ENCODE data around the gene GALNT14.

The GALNT14 gene

DNA sequence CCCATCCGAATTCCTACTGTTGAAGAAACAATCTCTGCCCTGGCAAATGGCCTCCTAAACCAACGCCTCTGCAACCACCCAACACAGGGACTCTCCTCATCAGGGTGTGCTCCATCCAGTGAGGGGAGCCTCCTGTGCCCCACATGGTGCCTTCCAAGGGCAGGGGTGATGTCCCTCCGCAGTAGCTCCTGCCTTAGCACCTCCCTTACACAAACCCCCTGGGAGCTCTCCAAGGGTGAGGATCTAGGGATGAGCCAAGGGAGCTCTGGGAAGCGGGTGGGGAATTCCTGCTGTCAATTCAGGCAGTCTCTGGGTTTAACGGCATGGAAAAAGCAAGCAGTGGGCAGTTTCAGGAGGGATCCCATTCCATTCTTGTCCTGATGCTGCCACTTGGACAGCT lies 3.8 kb downstream of the GALNT14 start:
- DNase-seq = no peak

DNA sequence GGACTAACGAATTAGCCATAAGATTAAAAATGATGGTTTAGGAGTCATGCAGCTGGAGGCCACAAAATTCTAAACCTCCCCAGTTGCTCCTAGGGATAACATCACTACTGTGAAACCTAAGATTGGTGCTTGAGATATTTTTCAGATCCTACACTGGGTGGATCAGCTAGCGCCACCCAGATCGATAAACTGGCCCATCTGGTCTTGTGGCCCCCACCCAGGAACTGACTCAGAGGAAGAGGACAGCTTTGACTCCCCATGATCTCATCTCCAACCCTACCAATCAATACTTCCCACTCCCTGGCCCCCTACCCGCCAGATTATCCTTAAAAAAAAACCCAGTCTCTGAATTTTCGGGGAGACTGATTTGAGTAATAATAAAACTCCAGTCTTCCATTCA lies 5.5 kb downstream of the GALNT14 start:
- DNase-seq = no peak

- no peak for DNase-seq
Observed at GRCh38 chr2:31131871-31132270, 6.4 kb downstream of the GALNT14 start.

DNA sequence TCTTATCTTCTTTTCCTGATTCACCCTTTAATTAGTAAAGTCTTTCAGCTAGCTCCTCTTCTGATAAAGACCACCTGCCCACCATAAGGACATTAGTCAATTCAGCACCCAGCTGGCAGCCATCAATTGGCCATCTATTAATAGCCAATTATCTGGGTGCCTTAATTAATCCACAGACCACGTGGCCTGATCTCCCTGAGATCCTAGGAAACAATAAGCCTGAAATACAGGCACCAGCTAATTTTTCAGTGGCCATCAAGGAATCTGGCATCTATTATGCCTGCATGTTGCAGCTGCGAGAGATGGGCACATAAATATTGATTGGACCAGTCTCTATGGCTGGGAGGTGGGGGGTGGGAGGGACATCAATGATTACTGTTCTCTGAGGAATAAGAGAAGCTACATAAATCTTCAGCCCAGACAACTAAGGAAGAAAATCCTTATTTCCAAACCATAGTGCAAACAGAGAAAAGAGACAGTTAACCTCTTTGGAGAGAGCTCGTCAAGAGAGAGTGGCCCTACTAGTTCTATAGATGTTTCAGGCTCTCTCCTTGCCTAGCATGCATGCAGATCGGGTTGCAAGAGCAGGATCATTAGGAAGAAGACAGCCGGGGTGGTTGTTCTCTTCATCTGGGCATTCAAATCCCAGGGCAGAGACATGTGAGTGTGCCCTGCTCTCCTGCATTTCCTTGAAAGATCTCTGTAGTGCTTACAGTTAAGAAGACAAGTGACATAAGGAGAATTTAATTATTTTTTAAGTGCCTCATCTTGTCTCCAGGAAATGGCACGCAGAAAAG lies 8.7 kb downstream of the GALNT14 start:
- DNase-seq = no peak

DNA sequence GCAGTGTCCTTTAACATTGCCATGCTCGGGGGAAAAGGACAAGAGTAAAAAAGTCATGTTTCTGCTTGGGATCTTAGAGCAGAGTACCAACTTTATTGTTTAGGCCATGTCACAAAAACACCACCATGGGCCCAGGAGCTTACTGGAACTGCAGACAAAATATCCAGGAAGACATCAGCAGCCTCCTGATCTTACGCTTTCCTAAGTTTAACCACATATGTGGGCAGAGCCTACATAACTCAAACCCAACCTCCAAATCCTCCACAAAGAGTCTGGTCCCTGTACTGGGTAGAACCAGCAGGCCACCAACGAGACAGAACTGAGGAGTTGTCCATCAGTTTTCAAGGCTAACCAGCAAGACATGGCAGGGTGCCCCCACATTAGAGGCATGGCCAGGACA lies 10.3 kb downstream of the GALNT14 start:
- no peak for DNase-seq

DNA sequence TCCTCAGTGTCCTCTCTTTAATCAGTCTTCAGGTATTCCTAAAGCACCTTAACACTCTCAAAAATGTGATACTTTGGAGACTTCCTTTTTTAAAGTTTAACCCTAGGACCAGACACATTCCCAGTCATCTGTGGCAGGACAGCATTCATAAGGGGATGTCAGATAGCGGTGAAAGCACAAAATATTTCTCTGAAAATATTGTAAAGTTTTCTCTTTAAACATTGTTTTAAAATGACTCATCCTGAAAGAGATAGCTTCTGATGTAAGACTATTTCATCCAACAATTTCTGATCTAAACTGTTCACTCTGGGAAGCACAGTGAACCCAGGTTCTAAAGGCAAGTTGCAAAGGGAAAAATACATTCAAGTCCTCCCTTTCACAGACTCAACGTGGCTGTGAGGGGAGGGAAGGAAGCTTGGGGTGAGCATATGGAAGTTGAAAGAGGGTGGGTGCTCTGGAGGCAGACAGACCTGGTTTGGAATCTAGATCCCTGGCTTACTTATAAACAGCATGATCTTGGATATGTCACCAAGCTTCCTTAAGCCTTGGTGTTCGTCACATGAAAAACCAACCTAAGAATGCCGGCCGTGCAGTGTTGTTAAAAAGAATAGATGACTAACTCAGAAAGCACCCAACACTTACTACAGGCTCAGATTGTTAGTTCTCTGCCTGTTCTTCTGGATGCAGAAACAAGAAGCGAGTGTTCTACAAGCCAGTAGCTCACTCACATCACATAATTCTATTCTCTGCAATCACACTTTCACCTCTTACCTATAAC lies 12.1 kb downstream of the GALNT14 start:
- no peak for DNase-seq

GRCh38 chr2:31124904-31125303 lies 13.3 kb downstream of the GALNT14 start:
- no peak for DNase-seq

GRCh38 chr2:31122133-31122532 lies 16.1 kb downstream of the GALNT14 start:
- no peak for DNase-seq

DNA sequence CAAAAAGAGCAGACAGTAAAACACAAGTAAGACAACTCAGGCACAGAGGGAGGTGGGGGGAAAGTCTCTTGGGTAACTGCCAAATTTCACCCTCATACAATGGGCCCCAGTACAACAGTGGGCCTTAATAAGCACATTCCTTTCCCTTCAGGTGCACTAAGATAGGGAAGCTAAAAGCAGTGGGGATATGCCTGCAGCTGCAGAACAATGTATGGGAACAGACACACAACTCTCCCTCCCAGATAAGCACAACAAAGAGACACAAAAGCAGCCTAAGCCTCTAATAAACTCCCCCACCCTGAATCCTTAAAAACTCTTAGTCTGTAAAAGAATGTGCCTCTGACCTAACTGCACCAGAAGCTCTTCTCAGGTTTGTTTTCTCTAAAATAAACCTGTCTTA lies 24.5 kb downstream of the GALNT14 start:
- DNase-seq = no peak

DNA sequence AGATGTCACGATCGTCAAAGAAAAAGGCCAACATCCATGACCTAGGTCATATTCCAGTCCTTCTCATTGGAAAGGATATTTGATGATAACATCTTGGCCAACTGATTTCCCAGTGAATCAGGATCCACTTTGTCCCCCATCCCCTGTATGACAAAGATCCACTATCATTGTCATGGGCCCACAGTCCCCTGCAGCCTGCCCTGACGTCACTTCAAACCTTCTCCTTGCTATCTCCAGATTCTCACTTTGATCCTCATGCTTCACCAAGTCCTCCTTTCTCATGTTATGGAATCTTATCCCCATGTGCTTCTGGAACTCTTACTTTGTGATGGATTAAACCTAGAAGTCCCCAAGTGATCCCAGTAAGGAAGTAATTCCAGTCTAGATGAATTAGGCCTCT lies 25.7 kb downstream of the GALNT14 start:
- DNase-seq = no peak

- no peak for DNase-seq
Observed at GRCh38 chr2:31110998-31111397, 27.2 kb downstream of the GALNT14 start.

DNA sequence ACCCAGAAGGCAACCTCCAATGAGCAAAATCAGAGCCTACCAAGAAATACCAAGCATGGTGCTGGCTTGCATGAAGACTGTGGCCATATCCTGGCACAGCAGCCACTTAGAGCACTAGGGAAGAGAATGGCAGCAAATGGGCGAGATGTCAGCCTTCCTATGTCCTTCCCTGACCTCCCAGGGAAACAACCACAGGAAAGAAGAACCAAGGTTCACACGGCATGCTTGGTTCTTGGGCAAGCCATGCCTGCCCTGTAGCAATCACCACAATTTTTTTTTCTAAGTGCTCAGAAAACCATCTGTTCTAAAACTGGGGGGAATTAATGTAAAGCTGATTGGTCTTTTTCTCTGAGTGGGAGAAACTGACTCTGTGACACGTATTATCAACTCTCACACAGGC lies 27.8 kb downstream of the GALNT14 start:
- no peak for DNase-seq

GRCh38 chr2:31109633-31110192 lies 28.5 kb downstream of the GALNT14 start:
- no peak for DNase-seq

DNA sequence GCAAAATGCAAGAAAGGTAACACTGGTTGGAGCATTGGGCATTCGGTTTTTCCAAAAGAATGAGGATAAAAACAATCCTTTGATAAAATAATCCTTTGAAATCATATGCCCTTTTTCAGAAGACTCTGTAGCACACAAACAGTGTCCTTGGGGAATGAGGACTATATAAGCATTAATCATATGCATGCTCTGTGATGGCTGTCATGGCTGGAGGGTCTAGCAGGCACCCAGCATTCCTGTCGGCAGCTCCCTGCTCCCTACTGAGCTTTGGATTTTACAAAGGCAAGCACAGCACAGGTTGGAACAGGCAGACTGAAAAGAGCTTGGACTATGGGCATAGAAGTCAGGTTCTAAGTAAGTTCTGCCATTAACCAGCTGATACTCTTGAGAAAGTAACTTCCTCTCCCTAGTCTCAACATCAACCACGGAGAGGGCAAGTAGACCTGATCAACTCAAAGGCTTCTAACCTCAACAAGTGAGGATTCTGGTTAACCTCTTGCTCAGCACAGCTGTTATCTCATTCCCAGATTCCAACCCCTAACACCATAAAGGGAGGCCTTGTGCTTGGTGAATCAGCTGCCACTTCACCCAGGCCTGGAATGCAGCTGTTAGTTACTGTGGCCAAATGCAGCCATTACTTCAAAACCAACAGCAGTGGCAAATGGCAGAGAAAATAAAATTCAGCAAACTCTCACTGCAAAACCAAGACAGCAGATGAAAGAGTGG lies 29.5 kb downstream of the GALNT14 start:
- no peak for DNase-seq

GRCh38 chr2:31107591-31108300 lies 30.5 kb downstream of the GALNT14 start:
- no peak for DNase-seq

- DNase-seq = no peak
Observed at GRCh38 chr2:31101701-31102100, 36.5 kb downstream of the GALNT14 start.

DNA sequence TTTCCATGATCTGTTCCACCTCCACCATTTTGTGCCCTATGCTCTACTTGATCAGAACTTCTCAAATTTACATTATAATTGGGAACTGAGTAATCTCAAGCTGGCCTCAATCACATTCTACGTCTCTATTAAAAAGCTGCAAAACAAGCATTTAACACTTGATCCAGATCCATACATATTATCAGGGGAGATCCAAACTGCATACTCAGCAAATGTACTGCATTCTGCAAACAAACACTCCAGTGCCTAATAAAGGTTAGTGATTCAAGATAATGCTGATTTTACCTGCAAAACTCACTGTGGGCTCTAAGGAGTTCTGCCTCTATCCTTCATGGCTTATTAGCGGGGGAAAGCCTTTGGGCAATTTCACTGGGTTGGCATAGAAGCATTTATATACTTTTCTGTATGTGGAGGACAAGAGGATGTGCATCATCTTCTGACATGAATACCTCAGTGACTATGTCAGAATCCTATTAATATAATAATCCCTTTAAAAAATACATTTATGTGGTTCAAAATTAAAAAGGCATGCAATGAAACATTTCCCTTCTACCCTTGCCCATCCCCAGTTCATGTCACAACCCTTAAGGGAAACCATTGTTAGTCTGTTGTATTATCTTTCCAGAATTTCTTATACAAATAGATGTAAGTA lies 40.2 kb downstream of the GALNT14 start:
- DNase-seq = no peak

- no peak for DNase-seq
Observed at GRCh38 chr2:31090188-31090587, 48.1 kb downstream of the GALNT14 start.

DNA sequence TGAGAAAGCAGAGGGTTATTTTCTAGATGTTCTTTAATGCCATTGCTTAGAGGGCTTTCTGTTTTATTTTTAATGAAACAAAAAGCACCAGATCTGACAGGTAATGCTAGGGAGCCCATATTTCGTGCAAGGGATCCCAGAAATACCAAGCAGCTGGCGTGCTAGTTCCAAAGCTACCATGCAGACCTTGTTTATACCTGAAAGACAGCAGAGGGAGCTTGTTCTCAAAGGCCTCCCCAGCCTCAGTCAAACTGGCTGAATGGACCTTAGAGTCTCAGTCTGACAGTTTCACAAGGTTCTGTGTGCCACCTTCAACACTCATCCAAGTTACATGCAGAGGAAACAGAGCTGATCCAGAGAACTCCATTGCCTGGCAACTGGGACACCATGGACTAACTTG lies 48.6 kb downstream of the GALNT14 start:
- no peak for DNase-seq

- no peak for DNase-seq
Observed at GRCh38 chr2:31088504-31089195, 49.6 kb downstream of the GALNT14 start.

DNA sequence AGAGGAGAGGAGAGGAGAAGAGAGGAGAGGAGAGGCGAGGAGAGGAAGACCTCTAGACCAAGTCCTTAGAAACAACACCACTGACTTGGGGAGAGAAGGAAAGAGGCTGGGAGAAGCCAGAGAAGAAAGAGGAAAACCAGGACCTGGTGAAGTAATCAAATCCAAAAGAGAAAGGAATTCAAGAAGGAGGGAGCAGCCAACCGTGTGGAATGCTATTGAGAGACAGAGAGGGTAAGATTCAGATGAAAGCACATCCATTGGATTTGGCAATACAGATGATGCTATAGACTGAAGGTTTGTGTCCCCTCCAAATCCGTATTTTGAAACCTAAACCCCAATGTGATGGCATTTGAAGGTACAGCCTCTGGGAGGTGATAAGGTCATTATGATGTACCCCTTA lies 50.7 kb downstream of the GALNT14 start:
- no peak for DNase-seq

DNA sequence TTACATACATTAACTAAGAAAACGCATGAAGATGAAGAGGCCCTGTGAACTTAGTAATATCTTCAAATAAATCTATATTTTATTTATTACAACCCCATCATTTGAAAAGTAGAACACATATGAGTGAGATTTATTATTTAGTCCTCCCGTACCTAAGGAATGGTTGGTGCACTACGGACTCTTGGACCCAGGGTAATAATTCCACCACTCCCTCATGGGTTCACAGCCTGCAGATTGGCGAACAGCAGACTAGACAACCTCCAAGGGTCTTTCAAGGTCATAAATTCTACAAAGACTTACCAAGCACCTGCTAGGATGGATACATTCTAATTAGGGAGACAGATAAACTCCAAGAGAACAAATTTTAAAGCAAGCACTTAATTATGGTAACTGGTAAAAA lies 51.6 kb downstream of the GALNT14 start:
- no peak for DNase-seq
